Measurements from ENCODE around the gene MIER2.
"Not testable (repeated sequence)": the region's sequence is repeated elsewhere in the genome, so short reads cannot be mapped to it uniquely, and the experiment has no call there.

Gene MIER2

DNA sequence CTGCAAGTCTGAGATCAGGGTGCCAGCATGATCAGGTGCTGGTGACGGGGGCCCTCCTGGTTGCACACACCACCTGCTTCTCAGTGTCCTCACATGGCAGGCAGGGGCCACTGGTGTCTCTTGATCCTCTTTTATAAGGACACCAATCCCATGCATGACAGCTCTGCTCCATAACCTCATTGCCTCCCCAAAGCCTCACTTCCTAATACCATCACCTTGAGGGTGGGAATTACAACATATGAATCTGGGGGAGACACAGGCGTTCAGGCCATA is 15.0 kb upstream of the MIER2 start:
- H3K27ac ChIP-seq = no peak overlapping the region
- DNase-seq (ENCODE audit: low spot score) = no peak
- ChIA-PET POLR2A (ENCODE audit: low non-redundant PET) (no interaction called here), CTCF (no interaction called here)
- TF ChIP-seq CTCF (conservative IDR thresholded peaks at IDR 0.05; ENCODE audit: low read depth) = no peak

DNA sequence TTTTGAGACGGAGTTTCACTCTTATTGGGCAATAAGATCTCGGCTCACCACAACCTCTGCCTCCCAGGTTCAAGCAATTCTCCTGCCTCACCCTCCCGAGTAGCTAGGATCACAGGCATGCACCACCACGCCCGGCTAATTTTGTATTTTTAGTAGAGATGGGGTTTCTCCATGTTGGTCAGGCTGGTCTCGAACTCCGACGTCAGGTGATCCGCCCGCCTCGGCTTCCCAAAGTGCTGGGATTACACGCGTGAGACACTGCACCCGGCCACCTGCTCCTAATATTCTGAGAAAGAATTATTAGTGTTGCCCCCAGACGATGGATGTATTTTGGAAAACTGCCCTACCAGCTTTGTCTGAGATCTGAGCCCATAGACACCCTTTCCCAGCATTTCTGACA is 10.9 kb upstream of the MIER2 start:
- POLR2A ChIA-PET (ENCODE audit: low non-redundant PET); CTCF ChIA-PET; DNase-seq (ENCODE audit: low spot score); H3K27ac ChIP-seq: not testable (repeated sequence)

DNA sequence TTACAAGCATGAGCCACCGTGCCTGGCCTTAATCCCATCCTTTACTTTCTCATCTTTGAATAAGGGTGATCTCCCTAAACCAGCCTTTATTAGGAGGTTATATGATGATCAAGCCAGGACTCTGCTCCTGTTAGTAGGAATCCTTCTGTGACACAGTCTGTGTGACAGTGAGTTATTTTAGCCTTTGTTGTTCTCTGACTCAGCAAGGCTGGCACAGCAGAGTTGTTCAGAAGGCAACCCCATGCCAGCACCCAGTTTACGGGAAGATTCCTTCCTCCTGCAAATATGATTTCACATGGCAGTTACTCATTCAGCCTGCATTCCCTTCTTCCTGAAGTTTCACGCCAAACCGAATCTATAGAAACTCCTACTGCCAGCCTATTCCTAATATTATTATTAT is 10.5 kb upstream of the MIER2 start:
- ChIA-PET CTCF (no interaction called here), POLR2A (ENCODE audit: low non-redundant PET) (no interaction called here)
- H3K27ac ChIP-seq = no peak overlapping the region
- TF ChIP-seq CTCF (conservative IDR thresholded peaks at IDR 0.05; ENCODE audit: low read depth) = no peak
- no peak for DNase-seq (ENCODE audit: low spot score)

DNA sequence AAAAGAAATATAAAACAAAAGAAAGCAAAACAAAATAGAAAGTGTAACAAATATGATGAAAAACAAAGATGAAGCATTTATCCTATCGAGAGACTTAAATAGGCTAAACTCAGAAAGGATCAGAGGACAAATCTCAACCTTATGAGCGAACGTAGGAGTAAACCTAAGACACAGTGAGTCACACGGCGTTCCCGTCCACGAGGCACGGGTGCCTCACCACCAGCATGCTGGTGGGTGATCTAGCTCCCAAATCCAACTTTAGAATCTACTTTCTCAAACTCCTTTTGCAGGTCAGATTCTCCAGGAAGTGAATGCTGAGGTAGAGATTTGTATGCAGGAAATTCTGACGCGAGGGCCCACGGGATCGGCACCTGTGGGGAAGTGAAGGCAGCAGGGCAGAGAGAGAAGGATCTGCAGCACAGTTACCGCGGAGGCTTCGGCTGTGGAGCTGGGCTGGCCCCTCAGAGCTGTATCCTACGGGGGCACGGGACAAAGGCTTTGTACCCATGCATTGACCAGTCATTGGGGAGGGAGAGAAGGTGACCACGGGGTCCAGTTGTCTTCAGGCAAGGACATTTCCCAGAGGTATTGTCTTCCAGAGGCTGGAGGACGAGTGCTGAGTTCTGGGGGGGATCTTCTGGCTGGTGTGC is 7.5 kb upstream of the MIER2 start:
- TF ChIP-seq CTCF (conservative IDR thresholded peaks at IDR 0.05; ENCODE audit: low read depth) = no peak
- POLR2A ChIA-PET (ENCODE audit: low non-redundant PET) = no interaction called here
- no peak for DNase-seq (ENCODE audit: low spot score)
- no peak overlapping the region for H3K27ac ChIP-seq
- CTCF ChIA-PET = no interaction called here

DNA sequence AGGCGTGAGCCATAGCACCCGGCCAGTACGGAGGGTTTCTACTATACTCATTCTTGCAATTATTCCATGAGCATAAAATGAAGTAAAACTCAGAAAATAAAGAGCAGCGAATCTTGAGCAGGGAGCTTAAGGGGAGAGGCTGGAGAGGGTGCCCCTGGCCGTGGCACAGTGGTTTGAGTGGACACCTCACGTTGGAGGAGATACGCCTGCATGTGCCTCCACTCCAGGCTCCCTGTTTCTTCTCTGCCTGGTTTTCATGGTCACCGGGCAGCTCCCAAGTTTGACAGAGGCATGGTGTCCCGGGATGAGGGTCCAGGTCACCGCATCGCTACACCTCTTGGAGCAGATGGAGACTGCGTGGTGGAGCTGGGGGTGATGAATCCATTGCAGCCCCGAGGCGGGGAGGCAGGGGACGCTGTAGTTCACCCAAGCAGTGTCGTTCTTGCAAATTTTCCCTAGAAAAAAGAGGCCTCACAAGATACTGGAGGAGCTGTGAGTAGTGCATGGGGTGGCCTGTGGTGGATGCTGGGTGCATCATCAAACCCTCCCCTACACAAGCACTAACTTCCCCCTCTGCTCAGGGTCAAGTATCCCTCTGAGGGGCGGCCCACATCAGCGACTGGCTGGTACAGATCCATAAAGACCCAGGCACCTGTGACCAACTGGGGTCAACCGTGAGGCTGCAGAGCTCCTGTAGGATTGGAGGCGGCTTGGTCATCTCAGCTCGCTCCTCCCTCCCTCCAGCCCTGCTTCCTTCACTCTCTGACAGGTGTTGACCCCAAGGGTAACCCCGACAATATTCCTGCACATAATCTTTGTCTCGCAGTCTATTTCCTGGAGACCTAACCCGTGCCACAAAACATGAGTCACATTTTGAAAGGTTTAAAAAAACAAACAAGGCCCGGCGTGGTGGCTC is 3.6 kb upstream of the MIER2 start:
- no peak overlapping the region for H3K27ac ChIP-seq
- ChIA-PET POLR2A (ENCODE audit: low non-redundant PET) (no interaction called here), CTCF (interaction anchor here (0.8 kb wide), 1 partner anchor 14 kb away, joined by 4 read pairs; no protein-coding TSS in a partner anchor)
- no peak for DNase-seq (ENCODE audit: low spot score)
- no peak for TF ChIP-seq CTCF (conservative IDR thresholded peaks at IDR 0.05; ENCODE audit: low read depth)

- CTCF ChIA-PET = no interaction called here
- TF ChIP-seq CTCF (conservative IDR thresholded peaks at IDR 0.05; ENCODE audit: low read depth) = no peak
- POLR2A ChIA-PET (ENCODE audit: low non-redundant PET) = interaction anchor here (1.0 to 1.2 kb wide), 2 partner anchors 29 to 140 kb away, joined by 3 to 4 read pairs; no protein-coding TSS in a partner anchor
- peak overlapping the region; percentile 83; the same call in 1 of the 2 replicates for H3K27ac ChIP-seq
- no peak for DNase-seq (ENCODE audit: low spot score)
Measured at GRCh38 chr19:345320-345879, 804 bp upstream of the MIER2 start.

Data from RWPE1 (cell line).